ENCODE results near the gene SNURF.
A peak's percentile ranks its signal among the peaks of the same experiment; 100 is the strongest.
"Not testable (repeated sequence)": the region's sequence is repeated elsewhere in the genome, so short reads cannot be mapped to it uniquely, and the experiment has no call there.

SNURF gene

GRCh38 chr15:24954783-24955530, at the start of gene SNURF, which contains the start of gene SNRPN:
Gene SNURF, plus strand, starts transcription at chr15:24954987. Its CDS starts 62 bp downstream, at chr15:24955049.
Gene SNRPN, plus strand, starts transcription at chr15:24954987. Its CDS starts 19,467 bp downstream, at chr15:24974454.
- DNase-seq (ENCODE audit: low read depth in 2 of 2) = peak; percentile 29 to 59

GRCh38 chr15:24916305-24917009, 38.3 kb upstream of the SNURF start:
- DNase-seq (ENCODE audit: low read depth in 2 of 2) = no peak

GRCh38 chr15:24917431-24917830, 37.4 kb upstream of the SNURF start:
- DNase-seq (ENCODE audit: low read depth in 2 of 2) = no peak

GRCh38 chr15:24919446-24919845, 35.3 kb upstream of the SNURF start:
- no peak for DNase-seq (ENCODE audit: low read depth in 2 of 2)

- not testable (repeated sequence) for DNase-seq (ENCODE audit: low read depth in 2 of 2)
Observed at GRCh38 chr15:24922781-24923180, 32.0 kb upstream of the SNURF start.

- DNase-seq (ENCODE audit: low read depth in 2 of 2) = no peak
Observed at GRCh38 chr15:24924153-24924552, 30.6 kb upstream of the SNURF start.

GRCh38 chr15:24924621-24925020, 30.2 kb upstream of the SNURF start:
- DNase-seq (ENCODE audit: low read depth in 2 of 2) = no peak

GRCh38 chr15:24931874-24932732, 22.7 kb upstream of the SNURF start:
- not testable (repeated sequence) for DNase-seq (ENCODE audit: low read depth in 2 of 2)

- DNase-seq (ENCODE audit: low read depth in 2 of 2) = no peak
Observed at GRCh38 chr15:24933716-24934115, 21.1 kb upstream of the SNURF start.

GRCh38 chr15:24938224-24938623, 16.6 kb upstream of the SNURF start:
- not testable (repeated sequence) for DNase-seq (ENCODE audit: low read depth in 2 of 2)

- no peak for DNase-seq (ENCODE audit: low read depth in 2 of 2)
Observed at GRCh38 chr15:24940236-24940635, 14.6 kb upstream of the SNURF start.

GRCh38 chr15:24943361-24943760, 11.4 kb upstream of the SNURF start:
- no peak for DNase-seq (ENCODE audit: low read depth in 2 of 2)

- no peak for DNase-seq (ENCODE audit: low read depth in 2 of 2)
Observed at GRCh38 chr15:24944954-24945353, 9.8 kb upstream of the SNURF start.

- no peak for DNase-seq (ENCODE audit: low read depth in 2 of 2)
Observed at GRCh38 chr15:24945711-24946110, 9.1 kb upstream of the SNURF start.

- no peak for DNase-seq (ENCODE audit: low read depth in 2 of 2)
Observed at GRCh38 chr15:24948495-24948894, 6.3 kb upstream of the SNURF start.

- DNase-seq (ENCODE audit: low read depth in 2 of 2) = peak in 1 of 2 donors; percentile 6
Observed at GRCh38 chr15:24955531-24955921, 739 bp downstream of the SNURF start.

GRCh38 chr15:24956111-24956838, 1.5 kb downstream of the SNURF start:
- DNase-seq (ENCODE audit: low read depth in 2 of 2) = peak; percentile 38 to 49

- DNase-seq (ENCODE audit: low read depth in 2 of 2) = no peak
Observed at GRCh38 chr15:24957691-24958090, 2.9 kb downstream of the SNURF start.

- DNase-seq (ENCODE audit: low read depth in 2 of 2) = no peak
Observed at GRCh38 chr15:24961967-24962366, 7.2 kb downstream of the SNURF start.

- no peak for DNase-seq (ENCODE audit: low read depth in 2 of 2)
Observed at GRCh38 chr15:24962880-24963279, 8.1 kb downstream of the SNURF start.

GRCh38 chr15:24966364-24967103, 11.7 kb downstream of the SNURF start:
- no peak for DNase-seq (ENCODE audit: low read depth in 2 of 2)
